Esophagus squamous epithelium (tissue), 4 donors: ENCODE results near the gene HOXB13.

ENCODE experiments used
- POLR2A ChIP-seq, 4 donors: fragments of 450-650 bp; IDR thresholded peaks; one replicate each; pipeline ENCODE4 v1.6.1; 2017; ENCODE audit warnings: antibody characterized with exemption in 4 of 4, mild to moderate bottlenecking in 4 of 4, moderate library complexity in 3 of 4
- TF ChIP-seq, protein P1 (sequence below), 6 experiments: fragments of 450-650 bp in 4 of 6; fragments of 200-600 bp in 2 of 6; sonication (generic) in 2 of 6; IDR thresholded peaks; one replicate each; pipeline ENCODE4 v1.5.1; 2016 to 2019; ENCODE audit warnings: antibody characterized with exemption in 6 of 6, mild to moderate bottlenecking in 4 of 6, moderate library complexity in 4 of 6

- TF ChIP-seq, protein P1, sequence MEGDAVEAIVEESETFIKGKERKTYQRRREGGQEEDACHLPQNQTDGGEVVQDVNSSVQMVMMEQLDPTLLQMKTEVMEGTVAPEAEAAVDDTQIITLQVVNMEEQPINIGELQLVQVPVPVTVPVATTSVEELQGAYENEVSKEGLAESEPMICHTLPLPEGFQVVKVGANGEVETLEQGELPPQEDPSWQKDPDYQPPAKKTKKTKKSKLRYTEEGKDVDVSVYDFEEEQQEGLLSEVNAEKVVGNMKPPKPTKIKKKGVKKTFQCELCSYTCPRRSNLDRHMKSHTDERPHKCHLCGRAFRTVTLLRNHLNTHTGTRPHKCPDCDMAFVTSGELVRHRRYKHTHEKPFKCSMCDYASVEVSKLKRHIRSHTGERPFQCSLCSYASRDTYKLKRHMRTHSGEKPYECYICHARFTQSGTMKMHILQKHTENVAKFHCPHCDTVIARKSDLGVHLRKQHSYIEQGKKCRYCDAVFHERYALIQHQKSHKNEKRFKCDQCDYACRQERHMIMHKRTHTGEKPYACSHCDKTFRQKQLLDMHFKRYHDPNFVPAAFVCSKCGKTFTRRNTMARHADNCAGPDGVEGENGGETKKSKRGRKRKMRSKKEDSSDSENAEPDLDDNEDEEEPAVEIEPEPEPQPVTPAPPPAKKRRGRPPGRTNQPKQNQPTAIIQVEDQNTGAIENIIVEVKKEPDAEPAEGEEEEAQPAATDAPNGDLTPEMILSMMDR (IDR thresholded peaks at IDR 0.05) = no peak
- TF ChIP-seq POLR2A (IDR thresholded peaks at IDR 0.05) = no peak
Observed at GRCh38 chr17:48769009-48769675, 40.6 kb upstream of the HOXB13 start.
